H9 (cell line): ENCODE data around the gene TBX15. TPM values are rescaled to one million over a fixed set of nuclear protein-coding genes. Genes with fewer than 3 reads are reported as not detected.

Experiments
- DNase-seq: peaks from one replicate; pipeline ENCODE4 v3.0.0-alpha.2; 2017
- H2AFZ ChIP-seq: one replicate; pipeline ENCODE4 v1.6.1; 2013; ENCODE audit warnings: mild to moderate bottlenecking, low read length, control low read depth, moderate library complexity
- H2AK5ac ChIP-seq: 2 replicates; pipeline ENCODE4 v1.6.1; 2013; ENCODE audit warnings: low read length, control low read depth, mixed read lengths; ENCODE audit not compliant: insufficient read length
- H2BK120ac ChIP-seq: one replicate; pipeline ENCODE4 v1.6.1; 2013; ENCODE audit warnings: low read depth, mild to moderate bottlenecking, low read length, control low read depth, inconsistent platforms; ENCODE audit not compliant: poor library complexity, severe bottlenecking
- H2BK12ac ChIP-seq: 2 replicates; pipeline ENCODE4 v1.6.1; 2013; ENCODE audit warnings: low read length, control low read depth, mixed read lengths, low read depth; ENCODE audit not compliant: insufficient read length
- H2BK15ac ChIP-seq: 2 replicates; pipeline ENCODE4 v1.6.1; 2013; ENCODE audit warnings: low read depth, low read length, control low read depth
- H2BK20ac ChIP-seq: one replicate; pipeline ENCODE4 v1.6.1; 2013; ENCODE audit warnings: low read depth, mild to moderate bottlenecking, low read length, control low read depth, inconsistent platforms; ENCODE audit not compliant: poor library complexity, severe bottlenecking
- H2BK5ac ChIP-seq: 2 replicates; pipeline ENCODE4 v1.6.1; 2013; ENCODE audit warnings: low read length, control low read depth, mixed read lengths; ENCODE audit not compliant: insufficient read length
- H3K14ac ChIP-seq: 2 replicates; pipeline ENCODE4 v1.6.1; 2013; ENCODE audit warnings: low read length, control low read depth; ENCODE audit not compliant: insufficient read depth
- H3K18ac ChIP-seq: 2 replicates; pipeline ENCODE4 v1.6.1; 2013; ENCODE audit warnings: low read depth, mild to moderate bottlenecking, mixed read lengths, low read length, control low read depth; ENCODE audit not compliant: insufficient read length
- H3K23ac ChIP-seq: 2 replicates; pipeline ENCODE4 v1.6.1; 2013; ENCODE audit warnings: low read length, control low read depth, mixed read lengths, low read depth; ENCODE audit not compliant: insufficient read length
- H3K23me2 ChIP-seq: 2 replicates; pipeline ENCODE4 v1.6.1; 2013; ENCODE audit warnings: low read depth, mild to moderate bottlenecking, mixed read lengths, low read length, control low read depth; ENCODE audit not compliant: insufficient read length, poor library complexity, severe bottlenecking
- H3K27ac ChIP-seq: 2 replicates; pipeline ENCODE4 v1.5.1; 2013; ENCODE audit warnings: low read length, control low read depth, mixed read lengths, low read depth; ENCODE audit not compliant: insufficient read length
- H3K27me3 ChIP-seq: 2 replicates; pipeline ENCODE4 v1.6.1; 2013; ENCODE audit warnings: low read length, control low read depth, inconsistent platforms; ENCODE audit not compliant: insufficient read depth
- H3K4ac ChIP-seq: 2 replicates; pipeline ENCODE4 v1.6.1; 2013; ENCODE audit warnings: low read depth, mild to moderate bottlenecking, control low read depth, inconsistent platforms, low read length, moderate library complexity
- H3K4me1 ChIP-seq: 2 replicates; pipeline ENCODE4 v1.6.1; 2013; ENCODE audit warnings: low read length, control low read depth, inconsistent platforms; ENCODE audit not compliant: insufficient read depth
- H3K4me2 ChIP-seq: 2 replicates; pipeline ENCODE4 v1.6.1; 2013; ENCODE audit warnings: low read length, control low read depth, mixed read lengths; ENCODE audit not compliant: insufficient read length, insufficient read depth
- H3K56ac ChIP-seq: 2 replicates; pipeline ENCODE4 v1.6.1; 2013; ENCODE audit warnings: low read depth, mild to moderate bottlenecking, mixed read lengths, low read length, control low read depth; ENCODE audit not compliant: insufficient read length
- H3K79me1 ChIP-seq: 2 replicates; pipeline ENCODE4 v1.6.1; 2013; ENCODE audit warnings: low read depth, mild to moderate bottlenecking, moderate library complexity, low read length, control low read depth, inconsistent platforms; ENCODE audit not compliant: insufficient read depth, poor library complexity, severe bottlenecking
- H3K79me2 ChIP-seq: 2 replicates; pipeline ENCODE4 v1.6.1; 2013; ENCODE audit warnings: low read length, control low read depth, inconsistent platforms; ENCODE audit not compliant: insufficient read depth
- H3K9ac ChIP-seq: 2 replicates; pipeline ENCODE4 v1.6.1; 2013; ENCODE audit warnings: low read length, control low read depth, mixed read lengths; ENCODE audit not compliant: insufficient read length; ENCODE audit errors: extremely low read depth
- H3K9me3 ChIP-seq: one replicate; pipeline ENCODE4 v1.6.1; 2013; ENCODE audit warnings: low read depth, low read length, inconsistent platforms; ENCODE audit not compliant: control insufficient read depth
- H3T11ph ChIP-seq: one replicate; pipeline ENCODE4 v1.6.1; 2013; ENCODE audit warnings: mild to moderate bottlenecking, low read length, control low read depth, inconsistent platforms
- H4K20me1 ChIP-seq: one replicate; pipeline ENCODE4 v1.6.1; 2013; ENCODE audit not compliant: control insufficient read depth, insufficient read length, insufficient read depth
- H4K5ac ChIP-seq: 2 replicates; pipeline ENCODE4 v1.6.1; 2013; ENCODE audit warnings: low read depth, mild to moderate bottlenecking, mixed read lengths, low read length, control low read depth; ENCODE audit not compliant: insufficient read length
- H4K8ac ChIP-seq: replicated peaks from 2 replicates; pipeline ENCODE4 v1.6.1; 2013; ENCODE audit warnings: low read length, control low read depth, mixed read lengths, low read depth; ENCODE audit not compliant: insufficient read length
- H4K91ac ChIP-seq: 2 replicates; pipeline ENCODE4 v1.6.1; 2013; ENCODE audit warnings: low read depth, mild to moderate bottlenecking, moderate library complexity, mixed read lengths, low read length, control low read depth; ENCODE audit not compliant: insufficient read length
- H3K27ac Mint-ChIP-seq, 3 experiments: 2 replicates in 2 of 3; 3 replicates in 1 of 3; pipeline ENCODE4 v1.8.0; 2020 to 2021; ENCODE audit warnings: mixed read lengths in 3 of 3, mild to moderate bottlenecking in 1 of 3, moderate library complexity in 1 of 3
- H3K27me3 Mint-ChIP-seq: 2 replicates; pipeline ENCODE4 v1.8.0; 2021; ENCODE audit warnings: low read depth, mild to moderate bottlenecking, moderate library complexity, mixed read lengths
- H3K36me3 Mint-ChIP-seq, 3 experiments: 2 replicates in 2 of 3; 3 replicates in 1 of 3; pipeline ENCODE4 v1.8.0; 2020 to 2021; ENCODE audit warnings: low read depth in 3 of 3, mixed read lengths in 3 of 3; ENCODE audit not compliant: insufficient read depth in 1 of 3
- H3K4me1 Mint-ChIP-seq, 2 experiments: 2 replicates each; pipeline ENCODE4 v1.8.0; 2020; ENCODE audit warnings: mixed read lengths in 2 of 2
- H3K4me3 Mint-ChIP-seq, 2 experiments: 2 replicates in 1 of 2; 3 replicates in 1 of 2; pipeline ENCODE4 v1.8.0; 2020 to 2021; ENCODE audit warnings: mild to moderate bottlenecking in 2 of 2, mixed read lengths in 2 of 2, moderate library complexity in 1 of 2
- H3K9me3 Mint-ChIP-seq, 2 experiments: 2 replicates in 1 of 2; 3 replicates in 1 of 2; pipeline ENCODE4 v1.8.0; 2020; ENCODE audit warnings: mild to moderate bottlenecking in 2 of 2, mixed read lengths in 2 of 2, moderate library complexity in 1 of 2
- CTCF ChIP-seq: fragments of 200-600 bp; sonication (generic); conservative IDR thresholded peaks from 3 replicates; pipeline ENCODE4 v1.8.0; 2021; ENCODE audit warnings: antibody characterized with exemption, mild to moderate bottlenecking
- WGBS: extraction: QIAGEN DNeasy Blood & Tissue Kit; methylation state at CpG from one replicate; pipeline ENCODE4 v1.1.7; 2013; ENCODE audit warnings: missing lambda C conversion rate, low lambda C conversion rate, mixed read lengths; ENCODE audit not compliant: insufficient read length; ENCODE audit errors: extremely low coverage; 5-methylcytosine and 5-hydroxymethylcytosine counted together
- total RNA-seq: library from RNA; stranded (reverse); gene quantifications from 2 replicates; pipeline ENCODE4 v1.2.1, GENCODE V29; 2021

The TBX15 gene
- total RNA-seq, 1 experiment from 2014 or later: 0.07 TPM

- no peak overlapping the region for H2BK5ac ChIP-seq
- H4K20me1 ChIP-seq: no peaks in the 10 kb centered on the region
- WGBS: no CpG with 5 or more reads among the region's 4 CpGs
- H3K27me3 ChIP-seq: no peaks in the 10 kb centered on the region
- H2BK20ac ChIP-seq: no peak overlapping the region
- H2BK120ac ChIP-seq: no peak overlapping the region
- no peaks in the 10 kb centered on the region for H3K27me3 Mint-ChIP-seq
- no peak overlapping the region for H4K5ac ChIP-seq
- no peak for TF ChIP-seq CTCF
- H2AK5ac ChIP-seq: no peak overlapping the region
- no peak for DNase-seq
- H3K23me2 ChIP-seq: no peaks in the 10 kb centered on the region
- no peak overlapping the region for H3K27ac ChIP-seq
- no peaks in the 10 kb centered on the region for H3K79me2 ChIP-seq
- no peak overlapping the region for H3K4me2 ChIP-seq
- H3K79me1 ChIP-seq: no peaks in the 10 kb centered on the region
- no peak overlapping the region for H3K23ac ChIP-seq
- no peaks in the 10 kb centered on the region; a peak in 1 of 4 replicates for H3K4me1 Mint-ChIP-seq
- H3K4ac ChIP-seq: no peak overlapping the region
- H2BK12ac ChIP-seq: no peak overlapping the region
- H3K27ac Mint-ChIP-seq: no peak overlapping the region
- H3K4me3 Mint-ChIP-seq: no peak overlapping the region
- no peak overlapping the region for H3K18ac ChIP-seq
- H3K36me3 Mint-ChIP-seq: no peaks in the 10 kb centered on the region
- no peak overlapping the region for H2AFZ ChIP-seq
- H4K8ac ChIP-seq: no peak overlapping the region
- H3K9ac ChIP-seq: no peak overlapping the region
- H3K56ac ChIP-seq: no peak overlapping the region
- no peak overlapping the region for H2BK15ac ChIP-seq
- H3K14ac ChIP-seq: no peak overlapping the region
- no peaks in the 10 kb centered on the region; a peak in 1 of 5 replicates for H3K9me3 Mint-ChIP-seq
- H4K91ac ChIP-seq: no peak overlapping the region
- H3K4me1 ChIP-seq: no peaks in the 10 kb centered on the region
- no peaks in the 10 kb centered on the region for H3K9me3 ChIP-seq
- no peak overlapping the region for H3T11ph ChIP-seq
These were observed 109.5 kb downstream of the TBX15 start for GRCh38 chr1:118878661-118879060.
